OCI-LY1 (cell line): ENCODE measurements around the gene ENTR1.

Experiments used
- H2AFZ ChIP-seq: fragments of 200-600 bp; sonication (generic), shearing (Covaris generic); 2 replicates; pipeline ENCODE4 v1.6.0; 2014; ENCODE audit warnings: antibody characterized with exemption, mild to moderate bottlenecking, low read length
- H3F3A ChIP-seq: fragments of 200-600 bp; sonication (generic), shearing (Covaris generic); 2 replicates; pipeline ENCODE4 v1.6.0; 2014; ENCODE audit warnings: mild to moderate bottlenecking, antibody characterized with exemption, low read length, moderate library complexity; ENCODE audit not compliant: insufficient read depth
- H3K27ac ChIP-seq: fragments of 200-600 bp; sonication (generic); 2 replicates; pipeline ENCODE4 v1.5.1; 2014; ENCODE audit warnings: low read length, mixed run types, mild to moderate bottlenecking, low read depth; ENCODE audit not compliant: poor library complexity, severe bottlenecking
- H3K27me3 ChIP-seq: fragments of 200-600 bp; sonication (generic); 2 replicates; pipeline ENCODE4 v1.6.0; 2014; ENCODE audit warnings: antibody characterized with exemption, mild to moderate bottlenecking, low read length, moderate library complexity; ENCODE audit not compliant: insufficient read depth
- H3K36me3 ChIP-seq: fragments of 200-600 bp; sonication (generic); 2 replicates; pipeline ENCODE4 v1.6.1; 2014; ENCODE audit warnings: mild to moderate bottlenecking, antibody characterized with exemption, low read length, moderate library complexity, mixed read lengths; ENCODE audit not compliant: insufficient read depth
- H3K4me1 ChIP-seq: fragments of 200-600 bp; sonication (generic); 2 replicates; pipeline ENCODE4 v1.5.1; 2014; ENCODE audit warnings: mild to moderate bottlenecking, low read length, moderate library complexity; ENCODE audit not compliant: insufficient read depth, severe bottlenecking
- H3K4me2 ChIP-seq: fragments of 200-600 bp; sonication (generic), shearing (Covaris generic); 2 replicates; pipeline ENCODE4 v1.6.1; 2014; ENCODE audit warnings: low read length
- H3K4me3 ChIP-seq: fragments of 200-600 bp; sonication (generic); 2 replicates; pipeline ENCODE4 v1.5.1; 2014; ENCODE audit warnings: low read length, low read depth, mild to moderate bottlenecking, mixed read lengths; ENCODE audit not compliant: poor library complexity, severe bottlenecking
- H3K79me2 ChIP-seq: fragments of 200-600 bp; shearing (Covaris generic); 2 replicates; pipeline ENCODE4 v1.6.1; 2016; ENCODE audit warnings: mixed run types, low read length, mixed read lengths; ENCODE audit not compliant: insufficient read depth
- H3K9ac ChIP-seq: fragments of 200-600 bp; sonication (generic), shearing (Covaris generic); 2 replicates; pipeline ENCODE4 v1.6.1; 2014; ENCODE audit warnings: mild to moderate bottlenecking, low read length, mixed read lengths
- H3K9me2 ChIP-seq: fragments of 200-600 bp; sonication (generic), shearing (Covaris generic); 2 replicates; pipeline ENCODE4 v1.6.1; 2014; ENCODE audit warnings: low read depth, mild to moderate bottlenecking, low read length, mixed read lengths
- H3K9me3 ChIP-seq: fragments of 200-600 bp; shearing (Covaris generic); 2 replicates; pipeline ENCODE4 v1.6.1; 2014; ENCODE audit warnings: low read length, mixed read lengths
- H4K20me1 ChIP-seq: fragments of 200-600 bp; sonication (generic), shearing (Covaris generic); 2 replicates; pipeline ENCODE4 v1.6.0; 2016; ENCODE audit warnings: mild to moderate bottlenecking, low read length; ENCODE audit not compliant: insufficient read depth
- CTCF ChIP-seq: fragments of 200-600 bp; sonication (generic), shearing (Covaris generic); IDR thresholded peaks from 2 replicates; pipeline ENCODE4 v1.5.1; 2017; ENCODE audit warnings: mild to moderate bottlenecking, antibody characterized with exemption, low read length, moderate library complexity, mixed read lengths
- EZH2 ChIP-seq: fragments of 200-600 bp; sonication (generic), shearing (Covaris generic); IDR thresholded peaks from 2 replicates; pipeline ENCODE4 v1.8.0; 2017; ENCODE audit warnings: borderline replicate concordance, mixed run types, mild to moderate bottlenecking, antibody characterized with exemption, low read length, moderate library complexity, mixed read lengths

The ENTR1 gene

DNA sequence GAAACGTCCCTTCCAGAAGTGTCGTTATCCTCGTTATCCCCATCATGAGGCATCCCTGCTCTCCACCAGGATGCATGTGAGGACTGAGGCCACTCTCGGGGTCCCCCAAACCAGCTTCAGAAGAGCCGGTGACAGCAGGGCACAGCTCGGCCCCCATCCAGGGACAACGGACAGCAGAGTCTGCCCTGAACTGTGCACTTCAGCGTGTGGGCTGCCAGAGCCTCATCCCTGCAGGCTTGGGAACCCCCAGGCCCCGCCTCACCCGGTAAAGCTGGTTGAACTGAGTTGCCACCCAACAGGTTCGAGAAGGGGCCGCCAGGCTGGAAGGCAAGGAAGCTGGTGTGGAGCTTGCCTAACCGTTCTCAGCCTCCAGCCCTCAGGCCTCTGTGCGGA, 36.2 kb downstream of the ENTR1 start:
- no peak overlapping the region for H3K9ac ChIP-seq
- no peak overlapping the region for H2AFZ ChIP-seq
- H3K4me3 ChIP-seq: no peak overlapping the region
- H3K79me2 ChIP-seq: no peaks in the 10 kb centered on the region
- no peak overlapping the region for H3K27ac ChIP-seq
- peaks cover 10% of the 10 kb centered on the region; the same call in 1 of the 2 replicates for H3K27me3 ChIP-seq
- H3K36me3 ChIP-seq: peaks cover 36% of the 10 kb centered on the region
- TF ChIP-seq CTCF (no peak), EZH2 (no peak)
- H3K4me2 ChIP-seq: no peak overlapping the region
- H3K9me2 ChIP-seq: no peaks in the 10 kb centered on the region
- no peaks in the 10 kb centered on the region for H3F3A ChIP-seq
- no peaks in the 10 kb centered on the region for H3K9me3 ChIP-seq
- H4K20me1 ChIP-seq: no peaks in the 10 kb centered on the region
- H3K4me1 ChIP-seq: no peaks in the 10 kb centered on the region

DNA sequence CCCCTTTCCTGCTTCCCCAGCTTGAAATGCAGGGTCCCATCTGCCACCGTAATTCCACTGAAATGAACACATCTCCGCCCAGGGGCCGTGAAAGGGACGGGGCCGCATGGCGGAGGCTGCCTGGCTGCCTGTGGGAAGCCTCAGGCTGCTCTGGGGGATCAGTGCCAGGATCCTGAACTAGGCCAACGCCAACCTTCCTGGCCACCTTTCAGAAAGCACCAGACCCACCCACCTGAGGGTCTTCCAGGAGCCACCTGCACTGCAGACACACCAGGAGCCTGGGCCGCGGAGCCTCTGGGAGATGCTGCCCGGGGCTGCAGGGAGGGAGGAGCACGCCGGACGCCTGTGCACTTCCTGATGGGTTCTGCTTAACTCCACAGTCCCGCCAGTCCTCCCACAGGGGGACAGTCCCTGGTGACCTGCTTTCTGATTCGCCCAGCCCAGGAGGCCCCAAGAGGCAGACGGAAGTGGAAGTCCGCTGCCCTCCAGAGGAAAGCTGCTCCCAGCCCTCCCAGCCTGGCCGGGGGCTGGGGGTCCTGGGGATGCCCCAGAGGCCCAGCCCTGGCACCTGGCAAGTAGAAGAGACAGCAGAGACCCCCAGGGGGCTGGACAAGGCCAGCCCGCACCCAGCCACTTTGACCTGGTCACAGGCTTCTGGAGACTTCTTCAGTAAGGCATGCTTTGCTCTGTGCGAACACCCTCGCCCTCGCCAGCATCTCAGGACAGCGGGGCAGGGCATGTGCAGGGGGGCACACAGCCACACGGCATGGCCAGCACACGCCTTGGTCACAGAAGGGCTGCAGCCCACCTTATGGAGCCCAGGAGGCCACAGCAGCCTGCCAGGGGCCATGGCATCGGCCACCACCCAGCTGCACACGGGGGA, 36.9 kb downstream of the ENTR1 start, which contains the start of gene CARD9:
Gene CARD9 (minus strand): TSS at position 370 of the 883 bp plus-strand sequence. CDS start 1,591 bp downstream, outside the sequence.
- H3K4me2 ChIP-seq: no peak within 1 kb of the TSS
- H3K4me3 ChIP-seq: no peak within 1 kb of the TSS
- H3K36me3 ChIP-seq: peaks cover 30% of the 10 kb centered on the region
- H3K79me2 ChIP-seq: no peaks in the 10 kb centered on the region
- H3K9me2 ChIP-seq: no peaks in the 10 kb centered on the region
- no peaks in the 10 kb centered on the region for H4K20me1 ChIP-seq
- no peaks in the 10 kb centered on the region for H3K9me3 ChIP-seq
- H3F3A ChIP-seq: no peaks in the 10 kb centered on the region
- peaks cover 10% of the 10 kb centered on the region; the same call in 1 of the 2 replicates for H3K27me3 ChIP-seq
- H3K4me1 ChIP-seq: no peaks in the 10 kb centered on the region
- H3K9ac ChIP-seq: no peak within 1 kb of the TSS
- no peak within 1 kb of the TSS for H3K27ac ChIP-seq
- H2AFZ ChIP-seq: no peak within 1 kb of the TSS
- no peak for TF ChIP-seq CTCF

DNA sequence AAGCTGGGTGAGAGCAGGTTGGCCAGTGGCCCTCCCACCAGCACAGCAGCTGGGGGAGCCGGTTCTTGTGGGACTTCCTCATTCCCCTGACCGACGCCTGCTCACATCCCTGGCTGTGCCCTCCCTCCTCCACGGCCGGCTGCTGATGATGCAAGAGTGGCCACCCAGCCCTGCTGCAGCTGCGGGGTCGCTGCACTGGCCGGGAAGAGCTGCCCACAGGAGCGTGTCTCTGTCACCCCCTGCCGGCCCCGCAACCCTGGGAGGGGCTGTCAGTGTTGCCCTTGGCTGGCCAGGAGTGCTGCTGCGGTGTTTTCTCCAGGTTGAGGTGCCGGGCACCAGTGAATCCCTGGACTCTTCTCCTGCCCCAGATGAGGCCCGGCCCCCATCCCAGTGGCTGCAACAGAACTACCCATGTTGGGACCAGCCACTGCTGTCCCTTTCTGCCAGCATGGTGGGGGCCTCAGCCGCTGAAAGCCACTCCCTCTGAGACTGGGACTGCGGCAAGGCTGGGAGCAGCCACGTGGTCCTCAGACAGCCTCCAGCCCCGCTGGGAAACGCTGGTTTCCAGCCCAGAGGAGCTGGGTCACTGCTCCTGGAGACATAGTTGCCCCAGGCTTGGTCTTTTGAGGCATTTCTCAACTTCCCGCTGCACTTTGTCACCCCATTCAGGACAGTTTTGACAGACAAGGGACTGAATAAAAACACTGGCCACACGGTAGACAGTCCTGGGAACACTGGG, 37.7 kb downstream of the ENTR1 start:
- H3K4me2 ChIP-seq: no peak overlapping the region
- H3K36me3 ChIP-seq: peaks cover 29% of the 10 kb centered on the region
- no peak overlapping the region for H3K9ac ChIP-seq
- no peaks in the 10 kb centered on the region for H3K9me3 ChIP-seq
- H3K27ac ChIP-seq: no peak overlapping the region
- TF ChIP-seq CTCF (no peak), EZH2 (no peak)
- peaks cover 10% of the 10 kb centered on the region; the same call in 1 of the 2 replicates for H3K27me3 ChIP-seq
- no peak overlapping the region for H2AFZ ChIP-seq
- no peaks in the 10 kb centered on the region for H4K20me1 ChIP-seq
- no peak overlapping the region for H3K4me3 ChIP-seq
- H3K9me2 ChIP-seq: no peaks in the 10 kb centered on the region
- H3F3A ChIP-seq: no peaks in the 10 kb centered on the region
- H3K4me1 ChIP-seq: no peaks in the 10 kb centered on the region
- no peaks in the 10 kb centered on the region for H3K79me2 ChIP-seq
